Trophoblast cell (in vitro differentiated cells and primary cell): ENCODE results near the gene DIAPH2.

ENCODE experiments used
- DNase-seq, 2 donors: peaks; one replicate each; pipeline ENCODE4 v3.0.0-alpha.2; 2016
- H2AFZ ChIP-seq: 2 replicates; pipeline ENCODE4 v1.6.1; 2013; ENCODE audit warnings: low read length, moderate library complexity, mild to moderate bottlenecking; ENCODE audit not compliant: insufficient read depth, poor library complexity
- H2AK5ac ChIP-seq: 2 replicates; pipeline ENCODE4 v1.6.1; 2013; ENCODE audit warnings: mild to moderate bottlenecking, low read length
- H2BK120ac ChIP-seq: 2 replicates; pipeline ENCODE4 v1.6.1; 2013; ENCODE audit warnings: low read length, mild to moderate bottlenecking, moderate library complexity; ENCODE audit not compliant: insufficient read depth, poor library complexity
- H2BK12ac ChIP-seq: 2 replicates; pipeline ENCODE4 v1.6.1; 2013; ENCODE audit warnings: mild to moderate bottlenecking, low read length, moderate library complexity
- H2BK5ac ChIP-seq: 2 replicates; pipeline ENCODE4 v1.6.1; 2013; ENCODE audit warnings: low read length, low read depth, moderate library complexity, mild to moderate bottlenecking; ENCODE audit not compliant: poor library complexity
- H3K14ac ChIP-seq: 2 replicates; pipeline ENCODE4 v1.6.1; 2013; ENCODE audit warnings: mild to moderate bottlenecking, low read length
- H3K18ac ChIP-seq: 2 replicates; pipeline ENCODE4 v1.6.1; 2013; ENCODE audit warnings: mild to moderate bottlenecking, low read length
- H3K23ac ChIP-seq: 2 replicates; pipeline ENCODE4 v1.6.1; 2013; ENCODE audit warnings: low read length
- H3K27ac ChIP-seq: 2 replicates; pipeline ENCODE4 v1.5.1; 2013; ENCODE audit warnings: low read depth, mild to moderate bottlenecking, inconsistent platforms, low read length, moderate library complexity
- H3K27me3 ChIP-seq: 2 replicates; pipeline ENCODE4 v1.6.1; 2013; ENCODE audit warnings: inconsistent platforms, mild to moderate bottlenecking, low read length, moderate library complexity; ENCODE audit not compliant: insufficient read depth
- H3K36me3 ChIP-seq, 2 experiments: 1 replicate in 1 of 2; 2 replicates in 1 of 2; pipeline ENCODE4 v1.6.1; 2013; ENCODE audit warnings: low read length in 2 of 2, mild to moderate bottlenecking in 2 of 2, moderate library complexity in 1 of 2; ENCODE audit not compliant: insufficient read depth in 2 of 2, control insufficient read depth in 1 of 2
- H3K4ac ChIP-seq: 2 replicates; pipeline ENCODE4 v1.6.1; 2013; ENCODE audit warnings: low read depth, mild to moderate bottlenecking, low read length, moderate library complexity
- H3K4me1 ChIP-seq, 2 experiments: 1 replicate in 1 of 2; 2 replicates in 1 of 2; pipeline ENCODE4 v1.6.1; 2013; ENCODE audit warnings: low read length in 2 of 2, mild to moderate bottlenecking in 2 of 2, moderate library complexity in 1 of 2; ENCODE audit not compliant: insufficient read depth in 2 of 2, control insufficient read depth in 1 of 2
- H3K4me2 ChIP-seq: 2 replicates; pipeline ENCODE4 v1.6.1; 2013; ENCODE audit warnings: inconsistent platforms, mild to moderate bottlenecking, low read length, moderate library complexity
- H3K4me3 ChIP-seq: 2 replicates; pipeline ENCODE4 v1.5.1; 2013; ENCODE audit warnings: mild to moderate bottlenecking, low read depth, low read length, inconsistent platforms
- H3K79me1 ChIP-seq: one replicate; pipeline ENCODE4 v1.6.1; 2013; ENCODE audit warnings: low read length
- H3K79me2 ChIP-seq: 2 replicates; pipeline ENCODE4 v1.6.1; 2013; ENCODE audit warnings: low read length, mild to moderate bottlenecking; ENCODE audit not compliant: control insufficient read depth, insufficient read depth, poor library complexity
- H3K9ac ChIP-seq: 2 replicates; pipeline ENCODE4 v1.6.1; 2013; ENCODE audit warnings: mild to moderate bottlenecking, low read length
- H3K9me3 ChIP-seq: 2 replicates; pipeline ENCODE4 v1.6.1; 2013; ENCODE audit warnings: low read depth, mild to moderate bottlenecking, control low read depth, inconsistent platforms, low read length; ENCODE audit not compliant: insufficient read depth
- H4K12ac ChIP-seq: 2 replicates; pipeline ENCODE4 v1.6.1; 2013; ENCODE audit warnings: low read depth, mild to moderate bottlenecking, low read length, moderate library complexity
- H4K8ac ChIP-seq: 2 replicates; pipeline ENCODE4 v1.6.1; 2013; ENCODE audit warnings: low read depth, mild to moderate bottlenecking, low read length, moderate library complexity
- H4K91ac ChIP-seq: one replicate; pipeline ENCODE4 v1.6.1; 2013; ENCODE audit warnings: low read depth, mild to moderate bottlenecking, low read length, moderate library complexity
- WGBS: extraction: QIAGEN DNeasy Blood & Tissue Kit; methylation state at CpG from one replicate; pipeline ENCODE4 v1.1.7; 2013; ENCODE audit warnings: missing lambda C conversion rate; ENCODE audit not compliant: insufficient read length, insufficient coverage; ENCODE audit errors: extremely low coverage; 5-methylcytosine and 5-hydroxymethylcytosine counted together

DIAPH2 gene

GRCh38 chrX:97057349-97057909 is 372.8 kb downstream of the DIAPH2 start:
- WGBS: no CpG with 5 or more reads among the region's 4 CpGs
- Histone ChIP-seq H3K18ac (no peak overlapping the region), H2AFZ (no peak overlapping the region), H3K4me2 (no peak overlapping the region), H3K9me3 (no peaks in the 10 kb centered on the region), H2BK120ac (no peak overlapping the region), H3K4me1 (no peaks in the 10 kb centered on the region), H4K8ac (no peak overlapping the region), H3K79me2 (no peaks in the 10 kb centered on the region), H2AK5ac (no peak overlapping the region), H3K79me1 (no peaks in the 10 kb centered on the region), H4K91ac (no peak overlapping the region), H3K4ac (no peak overlapping the region), H3K14ac (no peak overlapping the region), H4K12ac (no peak overlapping the region), H3K9ac (no peak overlapping the region), H3K27ac (no peak overlapping the region), H3K4me3 (no peak overlapping the region), H3K36me3 (no peaks in the 10 kb centered on the region), H2BK5ac (no peak overlapping the region), H3K23ac (no peak overlapping the region), H3K27me3 (no peaks in the 10 kb centered on the region), H2BK12ac (no peak overlapping the region)
- DNase-seq: no peak

DNA sequence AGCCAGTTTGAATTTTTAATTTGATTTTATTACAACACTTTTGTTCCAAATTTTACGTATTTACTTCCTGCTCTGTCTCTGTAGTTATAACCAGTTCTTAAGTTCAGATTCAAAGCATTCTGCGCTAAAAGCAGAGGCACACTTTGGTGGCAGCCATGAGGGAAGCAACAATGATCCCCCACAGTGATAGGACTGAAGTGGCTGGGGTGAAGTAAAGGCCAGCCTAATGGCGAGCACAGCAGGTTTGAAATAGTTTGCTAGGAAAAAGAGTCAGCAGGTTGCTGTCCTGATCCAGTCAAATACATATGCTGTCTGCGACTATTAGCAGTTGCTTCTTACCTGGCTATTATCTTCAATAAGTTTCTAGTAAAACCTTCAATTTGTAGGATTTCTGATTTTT is 375.4 kb downstream of the DIAPH2 start:
- no peak overlapping the region for H4K12ac ChIP-seq

GRCh38 chrX:97065066-97065465 is 380.4 kb downstream of the DIAPH2 start:
- no peak overlapping the region for H4K8ac ChIP-seq
- H3K36me3 ChIP-seq: no peaks in the 10 kb centered on the region
- H2BK12ac ChIP-seq: no peak overlapping the region
- no peaks in the 10 kb centered on the region for H3K79me1 ChIP-seq
- H2AK5ac ChIP-seq: no peak overlapping the region
- no peak overlapping the region for H2BK5ac ChIP-seq
- no peak overlapping the region for H4K12ac ChIP-seq
- no peak overlapping the region for H3K4ac ChIP-seq
- H3K4me3 ChIP-seq: no peak overlapping the region
- no peak overlapping the region for H3K27ac ChIP-seq
- no peak overlapping the region for H3K23ac ChIP-seq
- no peak overlapping the region for H3K18ac ChIP-seq
- no peaks in the 10 kb centered on the region for H3K27me3 ChIP-seq
- no peak overlapping the region for H3K9ac ChIP-seq
- H3K4me2 ChIP-seq: no peak overlapping the region
- no CpG with 5 or more reads among the region's 5 CpGs for WGBS
- H3K4me1 ChIP-seq: no peaks in the 10 kb centered on the region
- H3K14ac ChIP-seq: no peak overlapping the region
- H4K91ac ChIP-seq: no peak overlapping the region
- no peak for DNase-seq
- no peaks in the 10 kb centered on the region for H3K9me3 ChIP-seq
- no peak overlapping the region for H2AFZ ChIP-seq
- no peak overlapping the region for H2BK120ac ChIP-seq
- no peaks in the 10 kb centered on the region for H3K79me2 ChIP-seq

More for the DNA sequence above, 375.4 kb downstream of the DIAPH2 start:
- Histone ChIP-seq H3K79me1 (no peaks in the 10 kb centered on the region), H2BK12ac (no peak overlapping the region), H3K23ac (no peak overlapping the region), H3K9ac (no peak overlapping the region), H3K4me3 (no peak overlapping the region), H4K8ac (no peak overlapping the region), H3K4ac (no peak overlapping the region), H3K27me3 (no peaks in the 10 kb centered on the region), H3K4me1 (no peaks in the 10 kb centered on the region), H2AK5ac (no peak overlapping the region), H3K79me2 (no peaks in the 10 kb centered on the region), H2BK5ac (no peak overlapping the region), H3K4me2 (no peak overlapping the region), H3K27ac (no peak overlapping the region), H2BK120ac (no peak overlapping the region), H3K9me3 (no peaks in the 10 kb centered on the region), H2AFZ (no peak overlapping the region), H3K18ac (no peak overlapping the region), H4K91ac (no peak overlapping the region), H3K36me3 (no peaks in the 10 kb centered on the region), H3K14ac (no peak overlapping the region)
- whole genome bisulfite sequencing: no CpG with 5 or more reads among the region's 4 CpGs
- DNase-seq: no peak

DNA sequence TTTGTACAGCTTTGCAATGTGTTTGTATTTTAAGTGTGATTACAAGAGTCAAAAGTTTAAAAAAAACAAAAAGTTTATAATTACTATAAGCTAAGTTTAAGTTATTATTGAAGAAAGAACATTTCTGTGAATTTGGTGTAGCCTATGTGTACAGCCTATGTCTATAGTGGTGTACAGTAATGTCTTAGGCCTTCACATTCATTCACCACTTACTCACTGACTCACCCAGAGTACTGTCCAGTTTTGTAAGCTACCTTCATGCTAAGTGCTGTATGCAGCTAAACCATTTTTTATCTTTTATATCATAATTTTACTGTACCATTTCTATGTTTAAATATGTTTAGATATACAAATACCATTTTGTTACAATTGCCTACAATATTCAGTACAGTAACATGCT is 381.3 kb downstream of the DIAPH2 start:
- H4K12ac ChIP-seq: no peak overlapping the region
- no peak overlapping the region for H3K14ac ChIP-seq
- no peak overlapping the region for H3K4ac ChIP-seq
- no peak overlapping the region for H2AK5ac ChIP-seq
- H3K79me1 ChIP-seq: no peaks in the 10 kb centered on the region
- H3K9ac ChIP-seq: no peak overlapping the region
- no peak overlapping the region for H2BK5ac ChIP-seq
- H3K79me2 ChIP-seq: no peaks in the 10 kb centered on the region
- no peaks in the 10 kb centered on the region for H3K27me3 ChIP-seq
- no peak overlapping the region for H3K18ac ChIP-seq
- H2AFZ ChIP-seq: no peak overlapping the region
- no peak overlapping the region for H2BK120ac ChIP-seq
- DNase-seq: peak in 1 of 2 donors; percentile 33
- no peak overlapping the region for H3K4me2 ChIP-seq
- no peak overlapping the region for H3K27ac ChIP-seq
- no peaks in the 10 kb centered on the region for H3K9me3 ChIP-seq
- H3K4me3 ChIP-seq: no peak overlapping the region
- H4K8ac ChIP-seq: no peak overlapping the region
- H2BK12ac ChIP-seq: no peak overlapping the region
- H4K91ac ChIP-seq: no peak overlapping the region
- H3K36me3 ChIP-seq: no peaks in the 10 kb centered on the region
- H3K4me1 ChIP-seq: no peaks in the 10 kb centered on the region
- no peak overlapping the region for H3K23ac ChIP-seq
